GM12864 (cell line): ENCODE data around the gene PRKG2.

ENCODE experiments used
- DNase-seq: peaks from one replicate; pipeline ENCODE4 v3.0.0-alpha.2; 2011; ENCODE audit warnings: low read depth
- H3K4me3 ChIP-seq: 2 replicates; pipeline ENCODE4 v1.5.1; 2011; ENCODE audit warnings: mild to moderate bottlenecking, low read depth, low read length, control low read depth
- TF ChIP-seq, protein P1 (sequence below): IDR thresholded peaks from 2 replicates; pipeline ENCODE4 v1.5.1; 2011; ENCODE audit warnings: low read depth, mild to moderate bottlenecking, moderate library complexity, low read length, control low read depth, inconsistent platforms; ENCODE audit errors: missing control alignments

PRKG2 gene

DNA sequence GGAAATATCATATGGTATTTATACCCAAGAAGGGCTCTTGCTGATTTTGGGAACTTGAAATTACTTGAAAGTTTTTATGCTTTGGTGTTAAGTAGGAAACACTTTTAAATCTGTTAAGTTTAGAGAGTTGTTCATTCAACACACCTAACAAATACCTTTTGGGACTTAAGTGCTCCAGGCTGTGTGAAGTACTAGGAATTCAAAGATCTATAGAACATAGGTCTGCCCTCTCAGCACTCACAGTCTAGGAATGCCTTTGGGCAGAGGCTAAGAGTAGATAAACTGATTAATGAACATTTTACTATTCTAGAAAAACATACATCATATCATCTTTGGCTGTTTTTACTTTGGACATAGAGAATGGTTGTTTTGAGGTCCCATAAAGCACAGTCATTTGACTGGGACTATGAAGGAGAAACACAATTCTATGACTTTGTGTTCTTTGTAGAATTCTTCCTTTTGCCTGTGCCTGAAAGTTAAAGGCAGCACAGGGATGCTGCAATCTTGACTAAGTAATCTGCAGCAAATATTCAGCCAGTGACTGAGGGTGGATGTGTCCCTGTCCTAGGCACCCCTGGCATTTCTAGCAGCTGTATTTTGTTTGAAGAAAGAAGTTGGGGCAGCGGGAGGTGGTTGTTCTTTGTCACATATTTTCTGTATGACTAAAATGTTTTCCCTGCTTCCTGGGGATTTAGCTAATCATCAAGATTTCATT is 176.2 kb downstream of the PRKG2 start:
- TF ChIP-seq, protein P1, sequence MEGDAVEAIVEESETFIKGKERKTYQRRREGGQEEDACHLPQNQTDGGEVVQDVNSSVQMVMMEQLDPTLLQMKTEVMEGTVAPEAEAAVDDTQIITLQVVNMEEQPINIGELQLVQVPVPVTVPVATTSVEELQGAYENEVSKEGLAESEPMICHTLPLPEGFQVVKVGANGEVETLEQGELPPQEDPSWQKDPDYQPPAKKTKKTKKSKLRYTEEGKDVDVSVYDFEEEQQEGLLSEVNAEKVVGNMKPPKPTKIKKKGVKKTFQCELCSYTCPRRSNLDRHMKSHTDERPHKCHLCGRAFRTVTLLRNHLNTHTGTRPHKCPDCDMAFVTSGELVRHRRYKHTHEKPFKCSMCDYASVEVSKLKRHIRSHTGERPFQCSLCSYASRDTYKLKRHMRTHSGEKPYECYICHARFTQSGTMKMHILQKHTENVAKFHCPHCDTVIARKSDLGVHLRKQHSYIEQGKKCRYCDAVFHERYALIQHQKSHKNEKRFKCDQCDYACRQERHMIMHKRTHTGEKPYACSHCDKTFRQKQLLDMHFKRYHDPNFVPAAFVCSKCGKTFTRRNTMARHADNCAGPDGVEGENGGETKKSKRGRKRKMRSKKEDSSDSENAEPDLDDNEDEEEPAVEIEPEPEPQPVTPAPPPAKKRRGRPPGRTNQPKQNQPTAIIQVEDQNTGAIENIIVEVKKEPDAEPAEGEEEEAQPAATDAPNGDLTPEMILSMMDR: no peak
- no peak overlapping the region for H3K4me3 ChIP-seq
- no peak for DNase-seq
